ENCODE data around the gene CYBB.

CYBB gene

GRCh38 chrX:37862851-37863250 lies 83.0 kb downstream of the CYBB start:
- Histone ChIP-seq H3K9me2 (replicated peaks; ENCODE audit: insufficient read depth, low read length) (no peaks in the 10 kb centered on the region), H3K4me3 (ENCODE audit: low read length) (no peak overlapping the region), H3K27ac (ENCODE audit: low read length) (no peak overlapping the region), H3K27me3 (replicated peaks; ENCODE audit: insufficient read depth, low read length) (no peaks in the 10 kb centered on the region), H3F3A (ENCODE audit: insufficient read depth, low read length) (no peaks in the 10 kb centered on the region), H4K20me1 (ENCODE audit: insufficient read depth, low read length) (no peaks in the 10 kb centered on the region), H3K9me3 (replicated peaks; ENCODE audit: insufficient read depth, low read length) (no peaks in the 10 kb centered on the region), H3K4me1 (ENCODE audit: low read length) (no peaks in the 10 kb centered on the region), H3K9ac (ENCODE audit: low read length) (no peak overlapping the region), H2AFZ (ENCODE audit: low read length) (no peak overlapping the region), H3K36me3 (replicated peaks; ENCODE audit: insufficient read depth, low read length) (no peaks in the 10 kb centered on the region), H3K79me2 (ENCODE audit: low read length) (no peaks in the 10 kb centered on the region), H3K4me2 (ENCODE audit: low read depth, low read length) (no peak overlapping the region)
- no peak for DNase-seq
- TF ChIP-seq EZH2phosphoT487 (IDR thresholded peaks at IDR 0.05; ENCODE audit: low read length) (no peak), EZH2 (optimal IDR thresholded peaks at IDR 0.05; ENCODE audit: low read depth, low read length) (no peak)
- TF ChIP-seq, protein P1, sequence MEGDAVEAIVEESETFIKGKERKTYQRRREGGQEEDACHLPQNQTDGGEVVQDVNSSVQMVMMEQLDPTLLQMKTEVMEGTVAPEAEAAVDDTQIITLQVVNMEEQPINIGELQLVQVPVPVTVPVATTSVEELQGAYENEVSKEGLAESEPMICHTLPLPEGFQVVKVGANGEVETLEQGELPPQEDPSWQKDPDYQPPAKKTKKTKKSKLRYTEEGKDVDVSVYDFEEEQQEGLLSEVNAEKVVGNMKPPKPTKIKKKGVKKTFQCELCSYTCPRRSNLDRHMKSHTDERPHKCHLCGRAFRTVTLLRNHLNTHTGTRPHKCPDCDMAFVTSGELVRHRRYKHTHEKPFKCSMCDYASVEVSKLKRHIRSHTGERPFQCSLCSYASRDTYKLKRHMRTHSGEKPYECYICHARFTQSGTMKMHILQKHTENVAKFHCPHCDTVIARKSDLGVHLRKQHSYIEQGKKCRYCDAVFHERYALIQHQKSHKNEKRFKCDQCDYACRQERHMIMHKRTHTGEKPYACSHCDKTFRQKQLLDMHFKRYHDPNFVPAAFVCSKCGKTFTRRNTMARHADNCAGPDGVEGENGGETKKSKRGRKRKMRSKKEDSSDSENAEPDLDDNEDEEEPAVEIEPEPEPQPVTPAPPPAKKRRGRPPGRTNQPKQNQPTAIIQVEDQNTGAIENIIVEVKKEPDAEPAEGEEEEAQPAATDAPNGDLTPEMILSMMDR (IDR thresholded peaks at IDR 0.05; ENCODE audit: low read length): no peak

All from MM.1S (cell line).